GM12892 (cell line): ENCODE data around the gene APBB2.

Experiments used
- DNase-seq: peaks from one replicate; pipeline ENCODE4 v3.0.0; 2011; ENCODE audit not compliant: insufficient read length
- FAIRE-seq: peaks from 2 replicates; lab custom pipeline; 2011; peaks lifted over from hg19 to GRCh38; lab: Jason Lieb, UNC
- POLR2A ChIP-seq: IDR thresholded peaks from 2 replicates; pipeline ENCODE4 v1.6.1; 2011; ENCODE audit warnings: low read depth, low read length, control low read depth
- POLR2AphosphoS5 ChIP-seq: IDR thresholded peaks from 2 replicates; pipeline ENCODE4 v1.6.1; 2011; ENCODE audit warnings: low read depth, low read length, control low read depth
- TAF1 ChIP-seq: IDR thresholded peaks from 2 replicates; pipeline ENCODE4 v1.6.1; 2011; ENCODE audit warnings: low read depth, mild to moderate bottlenecking, control low read depth, low read length, borderline replicate concordance

The APBB2 gene

GRCh38 chr4:40856840-40857362, 357.4 kb downstream of the APBB2 start:
- no peak for TF ChIP-seq TAF1
- TF ChIP-seq POLR2AphosphoS5 = 0 out of 2 replicates have a peak, but pooled peaks have one; percentile 22
- FAIRE-seq (peak; percentile 90), DNase-seq (peak; percentile 77)

- FAIRE-seq (no peak), DNase-seq (no peak)
- TF ChIP-seq POLR2AphosphoS5 (no peak), TAF1 (no peak), POLR2A (no peak)
These were observed 358.0 kb downstream of the APBB2 start for GRCh38 chr4:40856277-40856839.

- no peak for DNase-seq
- FAIRE-seq = no peak
- no peak for TF ChIP-seq POLR2AphosphoS5
- no peak for TF ChIP-seq TAF1
- TF ChIP-seq POLR2A = no peak
These were observed 363.8 kb downstream of the APBB2 start for GRCh38 chr4:40850496-40850895.

- FAIRE-seq (no peak), DNase-seq (no peak)
- TF ChIP-seq POLR2A = no peak
- TF ChIP-seq TAF1 = no peak
- TF ChIP-seq POLR2AphosphoS5 = no peak
These were observed 365.4 kb downstream of the APBB2 start for GRCh38 chr4:40848940-40849339.

GRCh38 chr4:40848251-40848650, 366.1 kb downstream of the APBB2 start:
- no peak for DNase-seq
- TF ChIP-seq POLR2A (no peak), TAF1 (no peak), POLR2AphosphoS5 (no peak)
- no peak for FAIRE-seq

- FAIRE-seq (peak; percentile 63), DNase-seq (no peak)
- TF ChIP-seq TAF1 (no peak), POLR2AphosphoS5 (no peak), POLR2A (no peak)
These were observed 367.8 kb downstream of the APBB2 start for GRCh38 chr4:40846532-40846931.

- FAIRE-seq = no peak
- no peak for DNase-seq
- TF ChIP-seq POLR2A (no peak), POLR2AphosphoS5 (no peak), TAF1 (no peak)
These were observed 369.0 kb downstream of the APBB2 start for GRCh38 chr4:40845154-40845835.

GRCh38 chr4:40844261-40844660, 370.1 kb downstream of the APBB2 start:
- FAIRE-seq = no peak
- DNase-seq = no peak

GRCh38 chr4:40843696-40844095, 370.6 kb downstream of the APBB2 start:
- no peak for DNase-seq
- peak; percentile 40 for FAIRE-seq
- TF ChIP-seq POLR2A (no peak), POLR2AphosphoS5 (no peak), TAF1 (no peak)

More at GRCh38 chr4:40844261-40844660, 370.1 kb downstream of the APBB2 start:
- no peak for TF ChIP-seq POLR2A
- no peak for TF ChIP-seq POLR2AphosphoS5
- no peak for TF ChIP-seq TAF1

GRCh38 chr4:40842725-40843423, 371.5 kb downstream of the APBB2 start:
- TF ChIP-seq POLR2A = no peak
- TF ChIP-seq POLR2AphosphoS5 = no peak
- DNase-seq (no peak), FAIRE-seq (no peak)

- TF ChIP-seq TAF1 (no peak), POLR2A (no peak), POLR2AphosphoS5 (no peak)
- DNase-seq = no peak
- no peak for FAIRE-seq
These were observed 372.0 kb downstream of the APBB2 start for GRCh38 chr4:40842318-40842717.

- DNase-seq = no peak
- peak; percentile 97 for FAIRE-seq
- no peak for TF ChIP-seq POLR2AphosphoS5
- no peak for TF ChIP-seq TAF1
- no peak for TF ChIP-seq POLR2A
These were observed 373.3 kb downstream of the APBB2 start for GRCh38 chr4:40840985-40841571.
